Hepatocyte (in vitro differentiated cells): ENCODE data around the gene TLL2.

Source experiments
- CTCF ChIP-seq: fragments of 200-600 bp; sonication (generic); IDR thresholded peaks from 2 replicates; pipeline ENCODE4 v1.5.1; 2016; ENCODE audit warnings: antibody characterized with exemption, mild to moderate bottlenecking; ENCODE audit not compliant: poor library complexity
- EZH2 ChIP-seq: fragments of 200-600 bp; sonication (generic); IDR thresholded peaks from 2 replicates; pipeline ENCODE4 v1.6.1; 2016; ENCODE audit warnings: antibody characterized with exemption, mild to moderate bottlenecking, borderline replicate concordance
- EZH2phosphoT487 ChIP-seq: fragments of 200-600 bp; sonication (generic); IDR thresholded peaks from one replicate; pipeline ENCODE4 v1.6.1; 2018; ENCODE audit warnings: antibody characterized with exemption, mild to moderate bottlenecking, low read depth, moderate library complexity; ENCODE audit not compliant: unreplicated experiment, severe bottlenecking

- no peak for TF ChIP-seq CTCF
- no peak for TF ChIP-seq EZH2
- TF ChIP-seq EZH2phosphoT487 = no peak
These were observed 161.1 kb downstream of the TLL2 start for GRCh38 chr10:96352582-96352981.
